Adrenal gland (tissue), 12 donors: ENCODE results near the gene ADGRA3. TPM values are rescaled to one million over a fixed set of nuclear protein-coding genes. Genes with fewer than 3 reads are reported as not detected.

Source experiments
- DNase-seq, 7 donors: peaks; one replicate each; pipeline ENCODE4 v3.0.0-alpha.2; 2019 to 2020
- H3K27ac ChIP-seq, 5 donors: fragments of 200-600 bp; sonication (generic) in 4 of 5; 1 replicate in 3 of 5; 2 replicates in 2 of 5; pipeline versions ENCODE4 v1.5.1 to v1.8.0; 2016 to 2020; ENCODE audit warnings: mild to moderate bottlenecking in 1 of 5
- H3K27me3 ChIP-seq: fragments of 200-600 bp; 2 replicates; pipeline ENCODE4 v1.8.0; 2021
- H3K36me3 ChIP-seq, 2 donors: fragments of 200-600 bp; replicated peaks in 1 of 2; 1 replicate in 1 of 2; 2 replicates in 1 of 2; pipeline versions ENCODE4 v1.5.1 to v1.8.0; 2018 to 2022
- H3K4me1 ChIP-seq, 2 donors: fragments of 200-600 bp; replicated peaks in 1 of 2; 1 replicate in 1 of 2; 2 replicates in 1 of 2; pipeline versions ENCODE4 v1.5.1 to v1.8.0; 2018 to 2021
- H3K4me3 ChIP-seq, 4 donors: fragments of 200-600 bp; sonication (generic) in 3 of 4; one replicate each; pipeline ENCODE4 v1.5.1; 2016 to 2018
- H3K9me3 ChIP-seq, 3 donors: fragments of 200-600 bp; sonication (generic) in 1 of 3; replicated peaks in 1 of 3; 1 replicate in 2 of 3; 2 replicates in 1 of 3; pipeline versions ENCODE4 v1.5.1 to v1.8.0; 2016 to 2021
- CTCF ChIP-seq, 6 experiments: fragments of 450-650 bp in 4 of 6; fragments of 200-600 bp in 2 of 6; sonication (generic) in 1 of 6; IDR thresholded peaks; 1 replicate in 5 of 6; 2 replicates in 1 of 6; pipeline versions ENCODE4 v1.5.1 to v1.8.0; 2016 to 2021; ENCODE audit warnings: antibody characterized with exemption in 6 of 6, mild to moderate bottlenecking in 2 of 6, moderate library complexity in 1 of 6
- POLR2A ChIP-seq, 2 donors: fragments of 450-650 bp; IDR thresholded peaks; one replicate each; pipeline ENCODE4 v1.6.1; 2017; ENCODE audit warnings: antibody characterized with exemption in 2 of 2, mild to moderate bottlenecking in 2 of 2, moderate library complexity in 1 of 2
- WGBS, 4 donors: extraction: QIAGEN DNeasy Blood & Tissue Kit in 2 of 4; methylation state at CpG; one replicate each; pipeline versions ENCODE4 v1.1.5 to v1.1.7; 2013 to 2017; 5-methylcytosine and 5-hydroxymethylcytosine counted together
- intact Hi-C, 2 donors: fragments of 100-400 bp; cut with DNase I; formaldehyde crosslinking; loops; one replicate each; pipeline versions ENCODE4 v1.14.1 to v1.15.0; 2022 to 2023
- polyA plus RNA-seq, 3 donors: library from polyadenylated mRNA; stranded (reverse); fragments of 200-250 nt in 2 of 3; fragments of 350-450 nt in 1 of 3; fragmentation: Illumina TruSeq in 1 of 3; extraction: RNeasy Lipid Tissue Mini Kit (QIAGEN cat#74804) in 1 of 3; gene quantifications; one replicate each; pipeline ENCODE4 v1.2.3, GENCODE V29; 2013 to 2014
- total RNA-seq, 9 donors: library from RNA; depleted of rRNA in 4 of 9; stranded (reverse); fragments of >200 nt in 4 of 9; fragments of 120-200 nt in 1 of 9; fragmentation: NEBNext Ultra II Directional in 1 of 9; extraction: Animal tissue kit (Norgen Biotek cat#: 25700) in 1 of 9; gene quantifications; one replicate each; pipeline versions ENCODE4 v1.1.0 to v1.2.4, GENCODE V29; 2013 to 2023
- donor health status: healthy with polysubstance abuse.
- donor health status: Bipolar disorder and iron deficiency.
- donor health status: DM: yes; HTN: yes; CAD: no.
- donor health status: DM: no; HTN: no; CAD: no.
- donor health status: DM: no; HTN: no; CAD: no.
- donor health status: DM: yes; HTN: yes; CAD: no.

The ADGRA3 gene
- total and polyA plus RNA-seq, 12 donors = 9.8 to 36.9 (median 24.0) TPM

GRCh38 chr4:22363036-22363435 lies 152.8 kb downstream of the ADGRA3 start:
- DNase-seq = no peak
- Histone ChIP-seq H3K27ac (no peak overlapping the region), H3K4me3 (no peak overlapping the region), H3K27me3 (no peaks in the 10 kb centered on the region), H3K4me1 (no peaks in the 10 kb centered on the region), H3K36me3 (no peaks in the 10 kb centered on the region), H3K9me3 (no peaks in the 10 kb centered on the region)
- TF ChIP-seq POLR2A (IDR thresholded peaks at IDR 0.05) (no peak), CTCF (IDR thresholded peaks at IDR 0.05) (no peak)
- WGBS, 4 donors = 47 to 97% (median 88%) methylated on average over 2 of the region's 2 CpGs
- intact Hi-C loops = no loop called here

- TF ChIP-seq CTCF (IDR thresholded peaks at IDR 0.05) (no peak), POLR2A (IDR thresholded peaks at IDR 0.05) (no peak)
- H3K9me3 ChIP-seq = no peaks in the 10 kb centered on the region
- WGBS, 4 donors = 47 to 68% (median 65%) methylated on average over 4 to 6 of the region's 6 CpGs
- intact Hi-C loops = no loop called here
- no peak overlapping the region for H3K4me3 ChIP-seq
- no peak for DNase-seq
- no peaks in the 10 kb centered on the region for H3K4me1 ChIP-seq
- H3K27ac ChIP-seq = no peak overlapping the region
- H3K36me3 ChIP-seq = no peaks in the 10 kb centered on the region
- H3K27me3 ChIP-seq = no peaks in the 10 kb centered on the region
Measured at GRCh38 chr4:22356987-22357596, 158.8 kb downstream of the ADGRA3 start.

GRCh38 chr4:22348410-22348809 lies 167.5 kb downstream of the ADGRA3 start:
- Histone ChIP-seq H3K36me3 (no peaks in the 10 kb centered on the region), H3K9me3 (no peaks in the 10 kb centered on the region), H3K4me3 (no peak overlapping the region), H3K27me3 (no peaks in the 10 kb centered on the region), H3K4me1 (no peaks in the 10 kb centered on the region), H3K27ac (no peak overlapping the region)
- intact Hi-C loops = no loop called here
- TF ChIP-seq POLR2A (IDR thresholded peaks at IDR 0.05) = no peak
- no peak for TF ChIP-seq CTCF (IDR thresholded peaks at IDR 0.05)
- no peak for DNase-seq
- 53 to 79% (median 73%) methylated on average over 3 of the region's 3 CpGs for WGBS, 4 donors

- WGBS, 4 donors = 85 to 96% (median 90%) methylated on average over 1 of the region's 1 CpG
- Histone ChIP-seq H3K36me3 (no peaks in the 10 kb centered on the region), H3K27ac (no peak overlapping the region), H3K9me3 (no peaks in the 10 kb centered on the region), H3K27me3 (no peaks in the 10 kb centered on the region), H3K4me3 (no peak overlapping the region), H3K4me1 (no peaks in the 10 kb centered on the region)
- intact Hi-C loops = no loop called here
- DNase-seq = no peak
- TF ChIP-seq CTCF (IDR thresholded peaks at IDR 0.05) (no peak), POLR2A (IDR thresholded peaks at IDR 0.05) (no peak)
Measured at GRCh38 chr4:22345678-22346077, 170.2 kb downstream of the ADGRA3 start.
